Caco-2 (cell line): ENCODE results near the gene WDFY2. TPM values are rescaled to one million over a fixed set of nuclear protein-coding genes. Genes with fewer than 3 reads are reported as not detected.

ENCODE experiments used
- BruUV-seq: library from RNA; stranded (reverse); fragments of 400-500 nt; replicated peaks from 2 replicates; lab custom pipeline; 2021; lab: Mats Ljungman, UMichigan
- CTCF ChIA-PET: fragments of 300-600 bp; sonication (Branson Sonifier 250); formaldehyde crosslinking; loops from one replicate; lab custom pipeline; 2022; ENCODE audit warnings: antibody characterized with exemption; lab: Charles Lee
- POLR2A ChIA-PET: fragments of 300-600 bp; sonication (Branson Sonifier 250); formaldehyde crosslinking; loops from one replicate; lab custom pipeline; 2022; ENCODE audit warnings: antibody characterized with exemption; lab: Charles Lee
- DNase-seq, 2 experiments: peaks; one replicate each; pipeline versions ENCODE4 v3.0.0 to v3.0.0-alpha.2; 2020 to 2022
- H3K27me3 ChIP-seq: replicated peaks from 2 replicates; pipeline ENCODE4 v1.6.0; 2011; ENCODE audit warnings: low read length; ENCODE audit not compliant: control insufficient read depth, insufficient read depth
- H3K36me3 ChIP-seq: 2 replicates; pipeline ENCODE4 v1.5.1; 2011; ENCODE audit warnings: low read length; ENCODE audit not compliant: control insufficient read depth, insufficient read depth
- H3K4me1 ChIP-seq: fragments of 250-450 bp; sonication (Bioruptor Pico); 2 replicates; pipeline ENCODE4 v1.5.1; 2020; ENCODE audit warnings: mild to moderate bottlenecking
- H3K4me3 ChIP-seq: 2 replicates; pipeline ENCODE4 v1.5.1; 2011; ENCODE audit warnings: low read depth, mild to moderate bottlenecking, control low read depth, low read length
- H3K9me3 ChIP-seq: fragments of 250-450 bp; sonication (Bioruptor Pico); 2 replicates; pipeline ENCODE4 v1.5.1; 2020; ENCODE audit warnings: mild to moderate bottlenecking, moderate library complexity
- H3K27ac Mint-ChIP-seq: one replicate; pipeline ENCODE4 v1.8.0; 2022; ENCODE audit warnings: mixed read lengths; ENCODE audit not compliant: unreplicated experiment
- H3K27me3 Mint-ChIP-seq: one replicate; pipeline ENCODE4 v1.8.0; 2022; ENCODE audit warnings: mixed read lengths; ENCODE audit not compliant: insufficient read depth, unreplicated experiment
- H3K36me3 Mint-ChIP-seq: one replicate; pipeline ENCODE4 v1.8.0; 2022; ENCODE audit warnings: mild to moderate bottlenecking, mixed read lengths; ENCODE audit not compliant: insufficient read depth, unreplicated experiment
- H3K4me1 Mint-ChIP-seq: one replicate; pipeline ENCODE4 v1.8.0; 2022; ENCODE audit warnings: low read depth, mixed read lengths; ENCODE audit not compliant: unreplicated experiment
- H3K4me3 Mint-ChIP-seq: one replicate; pipeline ENCODE4 v1.8.0; 2022; ENCODE audit warnings: mild to moderate bottlenecking, moderate library complexity, mixed read lengths; ENCODE audit not compliant: unreplicated experiment
- H3K9me3 Mint-ChIP-seq: one replicate; pipeline ENCODE4 v1.8.0; 2022; ENCODE audit warnings: mixed read lengths; ENCODE audit not compliant: unreplicated experiment
- CTCF ChIP-seq, 2 experiments: fragments of 200-600 bp in 1 of 2; IDR thresholded peaks; 1 replicate in 1 of 2; 2 replicates in 1 of 2; pipeline versions ENCODE4 v1.5.1 to v1.8.0; 2011 to 2022; ENCODE audit warnings: antibody characterized with exemption in 1 of 2, control low read depth in 1 of 2, inconsistent platforms in 1 of 2, low read depth in 1 of 2, low read length in 1 of 2, mild to moderate bottlenecking in 1 of 2, moderate library complexity in 1 of 2; ENCODE audit not compliant: insufficient read depth in 1 of 2, severe bottlenecking in 1 of 2, unreplicated experiment in 1 of 2
- intact Hi-C: fragments of 100-400 bp; cut with micrococcal nuclease; formaldehyde crosslinking; loops from one replicate; pipeline ENCODE4 v1.10.0; 2022; ENCODE audit not compliant: unreplicated experiment
- total RNA-seq: library from RNA; stranded (reverse); gene quantifications from 2 replicates; pipeline ENCODE4 v1.2.3, GENCODE V29; 2022

Gene WDFY2
- total RNA-seq, 1 experiment from 2014 or later, result 9.2 TPM

- Mint-ChIP-seq H3K27ac (no peak overlapping the region), H3K4me1 (no peaks in the 10 kb centered on the region), H3K27me3 (no peaks in the 10 kb centered on the region), H3K36me3 (no peaks in the 10 kb centered on the region), H3K4me3 (no peak overlapping the region), H3K9me3 (no peaks in the 10 kb centered on the region)
- Histone ChIP-seq H3K4me3 (no peak overlapping the region), H3K27me3 (no peaks in the 10 kb centered on the region), H3K36me3 (no peaks in the 10 kb centered on the region), H3K9me3 (no peaks in the 10 kb centered on the region), H3K4me1 (no peaks in the 10 kb centered on the region)
- intact Hi-C loops, result no loop called here
- DNase-seq, result no peak
- POLR2A ChIA-PET, result no interaction called here
- TF ChIP-seq CTCF (IDR thresholded peaks at IDR 0.05; ENCODE audit: insufficient read depth in 1 of 2, low read depth in 1 of 2, low read length in 1 of 2, severe bottlenecking in 1 of 2, unreplicated experiment in 1 of 2), result no peak
- no TSS peak for BruUV-seq
- CTCF ChIA-PET, result no interaction called here
Measured at GRCh38 chr13:51714663-51715168, 130.5 kb downstream of the WDFY2 start.

GRCh38 chr13:51715613-51716012 lies 131.4 kb downstream of the WDFY2 start:
- Histone ChIP-seq H3K36me3 (no peaks in the 10 kb centered on the region), H3K4me1 (no peaks in the 10 kb centered on the region), H3K4me3 (no peak overlapping the region), H3K9me3 (no peaks in the 10 kb centered on the region), H3K27me3 (no peaks in the 10 kb centered on the region)
- POLR2A ChIA-PET, result no interaction called here
- no TSS peak for BruUV-seq
- Mint-ChIP-seq H3K4me1 (no peaks in the 10 kb centered on the region), H3K4me3 (no peak overlapping the region), H3K36me3 (no peaks in the 10 kb centered on the region), H3K27ac (no peak overlapping the region), H3K9me3 (no peaks in the 10 kb centered on the region), H3K27me3 (no peaks in the 10 kb centered on the region)
- no peak for DNase-seq
- intact Hi-C loops, result no loop called here
- TF ChIP-seq CTCF (IDR thresholded peaks at IDR 0.05; ENCODE audit: insufficient read depth in 1 of 2, low read depth in 1 of 2, low read length in 1 of 2, severe bottlenecking in 1 of 2, unreplicated experiment in 1 of 2), result no peak
- CTCF ChIA-PET, result no interaction called here

DNA sequence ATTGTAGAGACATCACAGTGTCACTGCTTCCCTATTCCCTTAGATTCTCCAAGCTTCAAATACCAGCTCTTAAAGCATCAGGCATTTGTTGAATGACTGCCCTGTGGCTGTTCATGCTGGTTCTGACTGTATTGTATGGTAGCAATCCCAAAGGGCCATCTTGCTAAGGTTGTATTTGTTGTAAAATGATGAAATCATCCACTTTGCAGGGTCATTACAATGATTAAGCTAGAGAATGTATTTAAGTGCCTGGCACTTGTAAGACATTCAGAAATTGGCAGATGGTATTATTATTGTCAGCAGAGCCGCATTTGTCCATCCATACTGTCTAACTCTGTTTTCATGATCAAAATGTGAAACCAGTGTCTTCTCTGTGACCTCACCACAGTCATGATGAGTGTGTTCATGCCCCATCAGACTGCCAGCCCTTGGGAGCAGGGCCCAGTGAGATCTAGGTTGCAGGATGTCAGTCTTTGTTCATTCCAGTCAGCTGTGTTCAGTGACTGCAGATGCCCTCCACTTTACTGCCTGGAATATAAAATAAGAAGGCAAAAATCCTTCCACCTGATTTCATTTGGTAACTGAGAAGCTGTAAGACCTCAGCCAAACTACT lies 133.6 kb downstream of the WDFY2 start:
- no peak for DNase-seq
- H3K27me3 ChIP-seq, result no peaks in the 10 kb centered on the region
- no peaks in the 10 kb centered on the region for H3K36me3 Mint-ChIP-seq
- no TSS peak for BruUV-seq
- H3K27me3 Mint-ChIP-seq, result no peaks in the 10 kb centered on the region
- ChIA-PET CTCF (no interaction called here), POLR2A (no interaction called here)
- TF ChIP-seq CTCF (IDR thresholded peaks at IDR 0.05; ENCODE audit: insufficient read depth in 1 of 2, low read depth in 1 of 2, low read length in 1 of 2, severe bottlenecking in 1 of 2, unreplicated experiment in 1 of 2), result no peak
- H3K4me3 Mint-ChIP-seq, result no peak overlapping the region
- no peaks in the 10 kb centered on the region for H3K4me1 Mint-ChIP-seq
- H3K4me3 ChIP-seq, result no peak overlapping the region
- no peaks in the 10 kb centered on the region for H3K4me1 ChIP-seq
- no peaks in the 10 kb centered on the region for H3K9me3 Mint-ChIP-seq
- no peaks in the 10 kb centered on the region for H3K36me3 ChIP-seq
- no peak overlapping the region for H3K27ac Mint-ChIP-seq
- intact Hi-C loops, result no loop called here
- no peaks in the 10 kb centered on the region for H3K9me3 ChIP-seq
